HepG2 (cell line): ENCODE data around the gene GCH1. TPM values are rescaled to one million over a fixed set of nuclear protein-coding genes. Genes with fewer than 3 reads are reported as not detected.

ENCODE experiments used
- CSRNP2 ChIP-seq: sonication (generic); formaldehyde crosslinking; conservative IDR thresholded peaks from 2 replicates; pipeline ENCODE4 v1.8.0; 2022; ENCODE audit warnings: low read depth, missing genetic modification reagents
- HMGA1 ChIP-seq: sonication (generic); formaldehyde crosslinking; conservative IDR thresholded peaks from 2 replicates; pipeline ENCODE4 v1.4.0; 2020; ENCODE audit warnings: missing genetic modification reagents
- IRF9 ChIP-seq: sonication (generic); formaldehyde crosslinking; IDR thresholded peaks from 2 replicates; pipeline ENCODE4 v1.8.0; 2022; ENCODE audit warnings: missing genetic modification reagents, mild to moderate bottlenecking, borderline replicate concordance
- KDM6A ChIP-seq: IDR thresholded peaks from 2 replicates; pipeline ENCODE4 v1.6.1; 2016; ENCODE audit warnings: low read depth
- MZF1 ChIP-seq: sonication (generic); formaldehyde crosslinking; IDR thresholded peaks from 2 replicates; pipeline ENCODE4 v1.8.1; 2023; ENCODE audit warnings: mild to moderate bottlenecking, missing genetic modification reagents, borderline replicate concordance
- PCBP1 ChIP-seq: fragments of 200-400 bp; formaldehyde crosslinking; IDR thresholded peaks from 2 replicates; pipeline ENCODE4 v1.6.1; 2017; ENCODE audit warnings: mild to moderate bottlenecking, low read depth, low read length, borderline replicate concordance
- SNAPC5 ChIP-seq: sonication (generic); formaldehyde crosslinking; IDR thresholded peaks from 2 replicates; pipeline ENCODE4 v1.8.1; 2023; ENCODE audit warnings: mild to moderate bottlenecking, missing genetic modification reagents, borderline replicate concordance
- TAF1 ChIP-seq: sonication (generic); formaldehyde crosslinking; IDR thresholded peaks from 2 replicates; pipeline ENCODE4 v1.4.0; 2020; ENCODE audit warnings: missing genetic modification reagents
- TCF7L2 ChIP-seq: IDR thresholded peaks from 2 replicates; pipeline ENCODE4 v1.6.1; 2011; ENCODE audit warnings: mild to moderate bottlenecking, low read depth, low read length, moderate library complexity
- TP53 ChIP-seq: sonication (generic); formaldehyde crosslinking; conservative IDR thresholded peaks from 2 replicates; pipeline ENCODE4 v1.4.0; 2020; ENCODE audit warnings: missing genetic modification reagents
- ZBTB37 ChIP-seq: sonication (generic); formaldehyde crosslinking; IDR thresholded peaks from 2 replicates; pipeline ENCODE4 v1.4.0; 2020; ENCODE audit warnings: mild to moderate bottlenecking, missing genetic modification reagents
- ZFP82 ChIP-seq: sonication (generic); formaldehyde crosslinking; IDR thresholded peaks from 2 replicates; pipeline ENCODE4 v1.5.1; 2020; ENCODE audit warnings: mild to moderate bottlenecking, missing genetic modification reagents, borderline replicate concordance
- ZFY ChIP-seq: sonication (generic); formaldehyde crosslinking; IDR thresholded peaks from 2 replicates; pipeline ENCODE4 v1.4.0; 2020; ENCODE audit warnings: missing genetic modification reagents
- ZMAT5 ChIP-seq: sonication (generic); formaldehyde crosslinking; IDR thresholded peaks from 2 replicates; pipeline ENCODE4 v1.5.0; 2020; ENCODE audit warnings: mild to moderate bottlenecking, low read depth, missing genetic modification reagents, borderline replicate concordance
- ZNF142 ChIP-seq: sonication (generic); formaldehyde crosslinking; IDR thresholded peaks from 2 replicates; pipeline ENCODE4 v1.4.0; 2020; ENCODE audit warnings: missing genetic modification reagents
- ZNF382 ChIP-seq: sonication (generic); formaldehyde crosslinking; IDR thresholded peaks from 2 replicates; pipeline ENCODE4 v1.5.0; 2020; ENCODE audit warnings: missing genetic modification reagents, mild to moderate bottlenecking, borderline replicate concordance
- ZNF547 ChIP-seq: sonication (generic); formaldehyde crosslinking; IDR thresholded peaks from 2 replicates; pipeline ENCODE4 v1.5.1; 2020; ENCODE audit warnings: mild to moderate bottlenecking, missing genetic modification reagents
- ZNF841 ChIP-seq: sonication (generic); formaldehyde crosslinking; IDR thresholded peaks from 2 replicates; pipeline ENCODE4 v1.8.1; 2023; ENCODE audit warnings: missing genetic modification reagents, borderline replicate concordance
- polyA plus RNA-seq, 8 experiments: library from polyadenylated mRNA; depleted of rRNA in 3 of 8; stranded (reverse) in 7 of 8; unstranded in 1 of 8; fragments of >200 nt; fragmentation: Illumina TruSeq in 4 of 8; extraction: Trizol in 4 of 8; gene quantifications; 2 replicates each; pipeline versions ENCODE4 v1.2.1 to v1.2.3, GENCODE V29; 2011 to 2016; ENCODE audit warnings: low read depth in 4 of 8, missing spikeins in 1 of 8, mixed read lengths in 1 of 8; ENCODE audit not compliant: insufficient read depth in 1 of 8
- total RNA-seq, 5 experiments: library from RNA; depleted of rRNA; stranded (reverse); fragments of >200 nt; fragmentation: Illumina TruSeq; extraction: Trizol; gene quantifications; 2 replicates each; pipeline ENCODE4 v1.2.3, GENCODE V29; 2016; ENCODE audit warnings: low read depth in 1 of 5

GCH1 gene
- total and polyA plus RNA-seq, 2 of the 13 experiments (the other 11 are each of a cell fraction or from before 2014, with no cell fraction given): 15.0 to 25.2 TPM

GRCh38 chr14:54902521-54903420 lies at the start of gene GCH1 (continued):
- TF ChIP-seq ZNF142 (CRISPR knock-in tag) (peak; percentile 49; the same call in 1 of the 2 replicates), ZBTB37 (no peak), CSRNP2 (CRISPR knock-in tag) (no peak), SNAPC5 (CRISPR knock-in tag) (no peak), IRF9 (CRISPR knock-in tag) (no peak; the same call in 1 of the 2 replicates), TCF7L2 (no peak), KDM6A (CRISPR knock-in tag) (no peak), MZF1 (CRISPR knock-in tag) (no peak), ZFP82 (CRISPR knock-in tag) (peak; percentile 85; the same call in 1 of the 2 replicates), HMGA1 (CRISPR knock-in tag) (no peak), ZNF547 (CRISPR knock-in tag) (no peak; the same call in 1 of the 2 replicates), ZFY (CRISPR knock-in tag) (peak; percentile 93), ZMAT5 (no peak), TP53 (CRISPR knock-in tag) (no peak), PCBP1 (no peak), ZNF841 (CRISPR knock-in tag) (no peak; the same call in 1 of the 2 replicates), ZNF382 (no peak), TAF1 (peak; percentile 93)
